ENCODE results near the gene TSFM. TPM values are rescaled to one million over a fixed set of nuclear protein-coding genes. Genes with fewer than 3 reads are reported as not detected.

TSFM gene
- total RNA-seq, 1 experiment from 2014 or later = 58.5 TPM

- no TSS peak for BruUV-seq (replicated peaks)
- Histone ChIP-seq H3K27me3 (replicated peaks; ENCODE audit: insufficient read depth, low read depth, low read length, poor library complexity) (peaks cover 7% of the 10 kb centered on the region), H3K27ac (ENCODE audit: low read depth, low read length, poor library complexity, severe bottlenecking) (no peak overlapping the region), H3K36me3 (ENCODE audit: insufficient read depth, low read length, poor library complexity, severe bottlenecking) (peaks cover 6% of the 10 kb centered on the region), H3K4me1 (ENCODE audit: insufficient read depth, low read length, poor library complexity, severe bottlenecking) (peaks cover 9% of the 10 kb centered on the region), H3K4me3 (ENCODE audit: low read depth, low read length, poor library complexity, severe bottlenecking) (no peak overlapping the region), H3K9me3 (ENCODE audit: low read depth, low read length, poor library complexity, severe bottlenecking) (no peaks in the 10 kb centered on the region)
- ChIA-PET POLR2A (ENCODE audit: low non-redundant PET) (interaction anchor here (0.6 kb wide), 1 partner anchor 15 kb away, joined by 9 read pairs; the partner anchor contains the start of gene TSPAN31), CTCF (no interaction called here)
- no peak for DNase-seq (ENCODE audit: low spot score)
- intact Hi-C loops (cut with micrococcal nuclease; ENCODE audit: unreplicated experiment) = no loop called here
- TF ChIP-seq EZH2 (IDR thresholded peaks at IDR 0.05; ENCODE audit: borderline replicate concordance, low read depth, low read length, poor library complexity, severe bottlenecking) = no peak
- TF ChIP-seq, protein P1, sequence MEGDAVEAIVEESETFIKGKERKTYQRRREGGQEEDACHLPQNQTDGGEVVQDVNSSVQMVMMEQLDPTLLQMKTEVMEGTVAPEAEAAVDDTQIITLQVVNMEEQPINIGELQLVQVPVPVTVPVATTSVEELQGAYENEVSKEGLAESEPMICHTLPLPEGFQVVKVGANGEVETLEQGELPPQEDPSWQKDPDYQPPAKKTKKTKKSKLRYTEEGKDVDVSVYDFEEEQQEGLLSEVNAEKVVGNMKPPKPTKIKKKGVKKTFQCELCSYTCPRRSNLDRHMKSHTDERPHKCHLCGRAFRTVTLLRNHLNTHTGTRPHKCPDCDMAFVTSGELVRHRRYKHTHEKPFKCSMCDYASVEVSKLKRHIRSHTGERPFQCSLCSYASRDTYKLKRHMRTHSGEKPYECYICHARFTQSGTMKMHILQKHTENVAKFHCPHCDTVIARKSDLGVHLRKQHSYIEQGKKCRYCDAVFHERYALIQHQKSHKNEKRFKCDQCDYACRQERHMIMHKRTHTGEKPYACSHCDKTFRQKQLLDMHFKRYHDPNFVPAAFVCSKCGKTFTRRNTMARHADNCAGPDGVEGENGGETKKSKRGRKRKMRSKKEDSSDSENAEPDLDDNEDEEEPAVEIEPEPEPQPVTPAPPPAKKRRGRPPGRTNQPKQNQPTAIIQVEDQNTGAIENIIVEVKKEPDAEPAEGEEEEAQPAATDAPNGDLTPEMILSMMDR (conservative IDR thresholded peaks at IDR 0.05; ENCODE audit: low read depth, low read length) = peak; percentile 50
These were observed 23.1 kb upstream of the TSFM start for GRCh38 chr12:57759360-57759980.

DNA sequence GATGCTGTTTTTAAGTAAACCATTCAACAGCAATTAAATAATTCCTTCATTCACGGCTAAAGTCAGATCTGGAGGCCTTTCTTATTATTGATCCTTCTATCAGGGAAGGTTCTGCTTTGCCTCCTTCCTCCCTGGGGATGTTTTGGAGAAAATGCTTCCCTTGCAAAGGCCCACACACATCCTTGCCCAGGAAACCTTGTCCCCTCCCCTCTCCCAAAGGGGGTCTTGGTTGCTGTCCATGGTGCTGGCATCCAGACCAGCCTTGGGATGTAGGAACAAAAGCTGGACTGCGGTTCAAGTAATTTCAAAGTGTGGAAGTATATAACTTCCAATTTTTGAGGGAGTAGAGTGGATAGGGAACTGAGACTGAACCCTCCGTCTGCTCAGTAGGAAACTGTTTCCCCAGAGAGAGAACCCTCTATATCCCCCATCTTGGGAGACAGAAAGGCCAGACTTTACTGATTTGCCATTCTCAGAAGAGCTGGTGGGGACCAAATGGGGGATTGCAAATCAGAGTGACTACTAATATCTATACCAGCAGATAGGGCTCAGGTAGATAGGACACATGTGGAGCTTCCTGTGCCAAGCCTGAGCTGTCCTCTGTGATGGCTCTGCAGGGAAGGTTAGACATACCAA lies 22.1 kb upstream of the TSFM start:
- peaks cover 6% of the 10 kb centered on the region for H3K36me3 ChIP-seq (ENCODE audit: insufficient read depth, low read length, poor library complexity, severe bottlenecking)
- BruUV-seq (replicated peaks) = no TSS peak
- no peaks in the 10 kb centered on the region for H3K9me3 ChIP-seq (ENCODE audit: low read depth, low read length, poor library complexity, severe bottlenecking)
- TF ChIP-seq EZH2 (IDR thresholded peaks at IDR 0.05; ENCODE audit: borderline replicate concordance, low read depth, low read length, poor library complexity, severe bottlenecking) = no peak
- TF ChIP-seq, protein P1 (conservative IDR thresholded peaks at IDR 0.05; ENCODE audit: low read depth, low read length) = no peak
- no peak overlapping the region for H3K4me3 ChIP-seq (ENCODE audit: low read depth, low read length, poor library complexity, severe bottlenecking)
- ChIA-PET POLR2A (ENCODE audit: low non-redundant PET) (no interaction called here), CTCF (no interaction called here)
- DNase-seq (ENCODE audit: low spot score) = no peak
- H3K4me1 ChIP-seq (ENCODE audit: insufficient read depth, low read length, poor library complexity, severe bottlenecking) = peaks cover 17% of the 10 kb centered on the region
- H3K27me3 ChIP-seq (replicated peaks; ENCODE audit: insufficient read depth, low read depth, low read length, poor library complexity) = peaks cover 17% of the 10 kb centered on the region
- H3K27ac ChIP-seq (ENCODE audit: low read depth, low read length, poor library complexity, severe bottlenecking) = no peak overlapping the region
- intact Hi-C loops (cut with micrococcal nuclease; ENCODE audit: unreplicated experiment) = no loop called here

DNA sequence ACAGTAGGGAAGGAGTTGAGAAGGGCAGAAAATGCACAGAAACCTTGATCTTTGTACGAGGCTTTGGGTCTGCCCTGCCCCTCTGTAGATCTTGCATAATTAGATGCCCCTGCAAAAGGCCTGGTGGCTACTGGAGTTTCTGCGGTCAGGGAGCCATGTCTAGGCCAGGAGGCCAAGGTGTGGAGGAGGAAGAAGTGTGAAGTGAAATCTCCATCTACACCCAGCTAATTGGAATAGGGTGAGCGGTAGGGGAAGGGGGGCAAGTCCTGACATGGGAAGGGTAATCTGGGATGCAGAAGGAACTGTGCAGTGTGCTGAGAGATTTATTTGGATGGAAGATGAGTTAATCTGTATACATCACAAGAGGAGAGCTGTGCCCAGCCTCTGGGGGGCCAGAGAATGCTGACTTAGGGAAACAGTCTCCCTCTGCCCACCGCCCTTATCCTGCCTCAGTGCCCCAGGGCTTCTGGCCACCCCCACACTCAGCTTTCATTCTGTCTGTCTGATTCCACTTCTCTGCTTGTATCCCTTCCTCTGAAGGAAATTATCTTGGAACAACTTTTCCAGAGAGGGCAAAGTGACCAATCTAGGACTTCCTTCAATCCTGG lies 21.1 kb upstream of the TSFM start:
- Histone ChIP-seq H3K27me3 (replicated peaks; ENCODE audit: insufficient read depth, low read depth, low read length, poor library complexity) (peaks cover 27% of the 10 kb centered on the region), H3K9me3 (ENCODE audit: low read depth, low read length, poor library complexity, severe bottlenecking) (no peaks in the 10 kb centered on the region), H3K36me3 (ENCODE audit: insufficient read depth, low read length, poor library complexity, severe bottlenecking) (peaks cover 6% of the 10 kb centered on the region), H3K4me1 (ENCODE audit: insufficient read depth, low read length, poor library complexity, severe bottlenecking) (peaks cover 20% of the 10 kb centered on the region), H3K4me3 (ENCODE audit: low read depth, low read length, poor library complexity, severe bottlenecking) (no peak overlapping the region), H3K27ac (ENCODE audit: low read depth, low read length, poor library complexity, severe bottlenecking) (no peak overlapping the region)
- BruUV-seq (replicated peaks) = no TSS peak
- intact Hi-C loops (cut with micrococcal nuclease; ENCODE audit: unreplicated experiment) = no loop called here
- ChIA-PET POLR2A (ENCODE audit: low non-redundant PET) (no interaction called here), CTCF (no interaction called here)
- no peak for DNase-seq (ENCODE audit: low spot score)
- TF ChIP-seq, protein P1 (conservative IDR thresholded peaks at IDR 0.05; ENCODE audit: low read depth, low read length) = no peak
- TF ChIP-seq EZH2 (IDR thresholded peaks at IDR 0.05; ENCODE audit: borderline replicate concordance, low read depth, low read length, poor library complexity, severe bottlenecking) = no peak

Data from A673 (cell line).